Lower leg skin (tissue), 3 donors: ENCODE data around the gene ANKRD34A.

Experiments used
- POLR2A ChIP-seq, 2 donors: fragments of 450-650 bp; IDR thresholded peaks; one replicate each; pipeline ENCODE4 v1.6.1; 2016 to 2017; ENCODE audit warnings: antibody characterized with exemption in 2 of 2, mild to moderate bottlenecking in 1 of 2, moderate library complexity in 1 of 2
- TF ChIP-seq, protein P1 (sequence below), 3 donors: fragments of 450-650 bp; IDR thresholded peaks; one replicate each; pipeline ENCODE4 v1.5.1; 2016; ENCODE audit warnings: antibody characterized with exemption in 3 of 3, mild to moderate bottlenecking in 3 of 3, moderate library complexity in 2 of 3

DNA sequence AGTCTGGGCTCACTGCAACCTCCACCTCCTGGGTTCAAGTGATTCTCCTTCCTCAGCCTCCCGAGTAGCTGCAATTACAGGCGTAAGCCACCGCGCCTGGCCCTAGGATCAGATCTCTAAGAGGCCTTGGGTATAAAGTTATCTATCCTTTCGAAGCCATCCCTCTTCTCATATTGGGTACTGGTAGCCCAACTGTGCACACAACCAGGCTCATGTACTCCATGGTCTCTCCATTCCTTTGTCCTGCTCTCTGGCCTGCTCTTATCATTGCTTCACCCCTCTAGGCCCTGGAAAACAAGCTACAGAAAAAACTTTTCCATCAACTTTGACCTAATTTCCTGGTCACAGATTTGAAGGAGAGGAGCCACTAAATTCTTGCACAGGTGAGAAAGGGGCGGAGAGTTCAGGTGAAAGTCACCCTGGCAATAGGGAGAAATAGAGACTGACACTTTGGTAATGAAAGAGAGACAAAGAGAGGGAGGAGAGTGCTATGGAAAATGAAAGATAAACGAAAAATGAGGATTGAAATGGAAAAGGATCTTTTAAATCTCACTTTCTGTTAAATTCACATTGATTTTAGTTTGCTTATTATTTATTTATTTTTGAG is 26.0 kb upstream of the ANKRD34A start:
- TF ChIP-seq, protein P1, sequence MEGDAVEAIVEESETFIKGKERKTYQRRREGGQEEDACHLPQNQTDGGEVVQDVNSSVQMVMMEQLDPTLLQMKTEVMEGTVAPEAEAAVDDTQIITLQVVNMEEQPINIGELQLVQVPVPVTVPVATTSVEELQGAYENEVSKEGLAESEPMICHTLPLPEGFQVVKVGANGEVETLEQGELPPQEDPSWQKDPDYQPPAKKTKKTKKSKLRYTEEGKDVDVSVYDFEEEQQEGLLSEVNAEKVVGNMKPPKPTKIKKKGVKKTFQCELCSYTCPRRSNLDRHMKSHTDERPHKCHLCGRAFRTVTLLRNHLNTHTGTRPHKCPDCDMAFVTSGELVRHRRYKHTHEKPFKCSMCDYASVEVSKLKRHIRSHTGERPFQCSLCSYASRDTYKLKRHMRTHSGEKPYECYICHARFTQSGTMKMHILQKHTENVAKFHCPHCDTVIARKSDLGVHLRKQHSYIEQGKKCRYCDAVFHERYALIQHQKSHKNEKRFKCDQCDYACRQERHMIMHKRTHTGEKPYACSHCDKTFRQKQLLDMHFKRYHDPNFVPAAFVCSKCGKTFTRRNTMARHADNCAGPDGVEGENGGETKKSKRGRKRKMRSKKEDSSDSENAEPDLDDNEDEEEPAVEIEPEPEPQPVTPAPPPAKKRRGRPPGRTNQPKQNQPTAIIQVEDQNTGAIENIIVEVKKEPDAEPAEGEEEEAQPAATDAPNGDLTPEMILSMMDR (IDR thresholded peaks at IDR 0.05), result no peak
- no peak for TF ChIP-seq POLR2A (IDR thresholded peaks at IDR 0.05)
